Neural crest cell (in vitro differentiated cells): ENCODE data around the gene SPCS1. TPM values are rescaled to one million over a fixed set of nuclear protein-coding genes. Genes with fewer than 3 reads are reported as not detected.

Experiments used
- DNase-seq: peaks from one replicate; pipeline ENCODE4 v3.0.0; 2021; ENCODE audit warnings: low read depth, mixed read lengths, low spot score
- H3K27ac Mint-ChIP-seq: one replicate; pipeline ENCODE4 v1.8.0; 2021; ENCODE audit warnings: mild to moderate bottlenecking, mixed read lengths; ENCODE audit not compliant: unreplicated experiment
- H3K27me3 Mint-ChIP-seq: 2 replicates; pipeline ENCODE4 v1.8.0; 2021; ENCODE audit warnings: low read depth, mild to moderate bottlenecking, mixed read lengths
- H3K36me3 Mint-ChIP-seq: 2 replicates; pipeline ENCODE4 v1.8.0; 2021; ENCODE audit warnings: low read depth, mild to moderate bottlenecking, mixed read lengths
- H3K4me1 Mint-ChIP-seq: 2 replicates; pipeline ENCODE4 v1.8.0; 2021; ENCODE audit warnings: mixed read lengths
- H3K4me3 Mint-ChIP-seq: one replicate; pipeline ENCODE4 v1.8.0; 2021; ENCODE audit warnings: mild to moderate bottlenecking, mixed read lengths
- H3K9me3 Mint-ChIP-seq: 2 replicates; pipeline ENCODE4 v1.8.0; 2021; ENCODE audit warnings: mixed read lengths
- total RNA-seq: library from RNA; stranded (reverse); gene quantifications from 2 replicates; pipeline ENCODE4 v1.2.1, GENCODE V29; 2021
- TF ChIP-seq, protein P1 (sequence below): fragments of 200-600 bp; sonication (generic); conservative IDR thresholded peaks from 2 replicates; pipeline ENCODE4 v1.5.0; 2021; ENCODE audit warnings: antibody characterized with exemption, mild to moderate bottlenecking

The SPCS1 gene
- total RNA-seq, 1 donor from 2014 or later = 101 TPM

DNA sequence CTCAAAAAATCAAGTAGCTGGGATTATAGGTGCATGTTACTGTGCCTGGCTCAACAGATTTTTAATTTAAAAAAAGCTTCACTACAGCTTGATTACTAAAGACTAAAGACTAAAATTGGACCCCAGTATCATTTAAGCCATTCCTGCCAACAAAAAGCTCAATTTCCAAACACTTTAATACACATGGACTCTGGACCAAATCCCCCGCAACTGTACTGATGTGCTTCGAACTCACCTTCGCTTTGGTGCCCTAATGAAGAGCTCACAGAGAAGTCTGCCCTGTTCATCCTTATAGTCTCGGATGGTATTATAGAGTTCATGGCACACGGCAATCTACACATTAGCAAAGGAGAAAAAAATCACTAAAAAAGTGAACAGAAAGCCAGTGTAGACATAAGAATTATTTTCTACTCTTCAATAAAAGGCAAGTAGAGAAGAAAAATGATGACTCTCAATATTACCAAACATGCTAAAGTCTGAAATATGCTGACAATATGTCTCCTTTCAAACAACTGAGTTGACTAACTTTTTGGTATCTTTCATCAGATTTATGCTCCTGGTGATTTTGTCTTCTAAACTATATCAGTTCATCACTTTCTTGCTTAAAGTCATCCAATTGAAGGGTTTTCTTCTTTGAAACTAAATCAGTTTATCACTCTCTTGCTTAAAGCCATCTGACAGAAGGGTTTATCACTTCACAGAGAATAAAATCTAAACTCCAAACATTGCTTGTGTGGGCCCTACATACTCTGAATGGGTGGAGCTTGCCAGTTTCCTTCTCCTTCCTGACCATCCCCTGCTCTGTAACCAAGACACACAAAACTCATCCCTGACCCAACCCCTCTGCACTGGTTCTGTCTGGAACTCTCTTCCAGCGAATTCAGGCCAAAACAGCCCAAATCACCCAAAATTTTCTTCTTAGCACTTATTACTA lies 27.4 kb upstream of the SPCS1 start:
- peaks cover 20% of the 10 kb centered on the region for H3K4me1 Mint-ChIP-seq
- TF ChIP-seq, protein P1, sequence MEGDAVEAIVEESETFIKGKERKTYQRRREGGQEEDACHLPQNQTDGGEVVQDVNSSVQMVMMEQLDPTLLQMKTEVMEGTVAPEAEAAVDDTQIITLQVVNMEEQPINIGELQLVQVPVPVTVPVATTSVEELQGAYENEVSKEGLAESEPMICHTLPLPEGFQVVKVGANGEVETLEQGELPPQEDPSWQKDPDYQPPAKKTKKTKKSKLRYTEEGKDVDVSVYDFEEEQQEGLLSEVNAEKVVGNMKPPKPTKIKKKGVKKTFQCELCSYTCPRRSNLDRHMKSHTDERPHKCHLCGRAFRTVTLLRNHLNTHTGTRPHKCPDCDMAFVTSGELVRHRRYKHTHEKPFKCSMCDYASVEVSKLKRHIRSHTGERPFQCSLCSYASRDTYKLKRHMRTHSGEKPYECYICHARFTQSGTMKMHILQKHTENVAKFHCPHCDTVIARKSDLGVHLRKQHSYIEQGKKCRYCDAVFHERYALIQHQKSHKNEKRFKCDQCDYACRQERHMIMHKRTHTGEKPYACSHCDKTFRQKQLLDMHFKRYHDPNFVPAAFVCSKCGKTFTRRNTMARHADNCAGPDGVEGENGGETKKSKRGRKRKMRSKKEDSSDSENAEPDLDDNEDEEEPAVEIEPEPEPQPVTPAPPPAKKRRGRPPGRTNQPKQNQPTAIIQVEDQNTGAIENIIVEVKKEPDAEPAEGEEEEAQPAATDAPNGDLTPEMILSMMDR = no peak
- DNase-seq = no peak
- H3K27ac Mint-ChIP-seq = no peak overlapping the region
- no peaks in the 10 kb centered on the region for H3K9me3 Mint-ChIP-seq
- H3K36me3 Mint-ChIP-seq = peaks cover 23% of the 10 kb centered on the region
- no peak overlapping the region for H3K4me3 Mint-ChIP-seq
- H3K27me3 Mint-ChIP-seq = no peaks in the 10 kb centered on the region

DNA sequence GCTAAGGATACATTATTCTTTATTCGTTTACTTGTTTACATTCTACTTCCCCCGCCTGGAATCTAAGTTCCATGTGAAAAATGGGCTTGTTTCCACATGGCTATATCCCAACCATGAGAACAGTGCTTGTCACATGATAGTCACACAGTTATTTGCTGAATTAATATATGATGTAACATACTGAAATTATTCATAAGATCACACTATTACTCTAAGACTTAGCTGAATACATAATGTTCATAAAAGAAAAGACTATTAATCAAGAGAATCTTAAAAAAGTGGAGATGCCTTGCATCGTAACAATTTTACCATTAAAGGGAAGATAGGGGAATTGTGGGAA lies 26.7 kb upstream of the SPCS1 start:
- DNase-seq = no peak
- Mint-ChIP-seq H3K9me3 (no peaks in the 10 kb centered on the region), H3K27me3 (no peaks in the 10 kb centered on the region), H3K27ac (no peak overlapping the region), H3K36me3 (peaks cover 23% of the 10 kb centered on the region), H3K4me1 (peaks cover 25% of the 10 kb centered on the region), H3K4me3 (no peak overlapping the region)
- TF ChIP-seq, protein P1 = no peak

DNA sequence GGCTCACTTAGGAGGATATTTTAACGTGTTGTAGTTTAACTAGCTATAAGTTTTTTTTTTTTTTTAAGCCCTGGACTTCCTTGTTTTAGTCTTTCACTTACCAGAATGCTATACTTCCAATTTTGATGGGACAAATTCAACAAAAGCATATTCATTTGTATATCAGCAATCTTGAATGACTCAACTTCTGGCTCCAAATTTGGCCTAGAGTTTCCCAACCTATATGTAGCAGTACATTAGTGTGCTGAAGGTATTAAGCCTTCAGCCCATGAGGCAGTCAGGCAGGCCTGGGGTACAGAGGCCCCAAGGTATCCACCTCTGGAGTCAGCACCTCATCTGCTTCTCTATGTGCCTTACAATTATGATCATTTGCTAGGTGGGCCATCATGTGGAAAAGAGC lies 26.1 kb upstream of the SPCS1 start:
- no peak for DNase-seq
- Mint-ChIP-seq H3K27me3 (no peaks in the 10 kb centered on the region), H3K36me3 (peaks cover 23% of the 10 kb centered on the region), H3K4me1 (peaks cover 31% of the 10 kb centered on the region), H3K27ac (no peak overlapping the region), H3K4me3 (peak overlapping the region; percentile 67), H3K9me3 (no peaks in the 10 kb centered on the region)
- TF ChIP-seq, protein P1 = no peak

DNA sequence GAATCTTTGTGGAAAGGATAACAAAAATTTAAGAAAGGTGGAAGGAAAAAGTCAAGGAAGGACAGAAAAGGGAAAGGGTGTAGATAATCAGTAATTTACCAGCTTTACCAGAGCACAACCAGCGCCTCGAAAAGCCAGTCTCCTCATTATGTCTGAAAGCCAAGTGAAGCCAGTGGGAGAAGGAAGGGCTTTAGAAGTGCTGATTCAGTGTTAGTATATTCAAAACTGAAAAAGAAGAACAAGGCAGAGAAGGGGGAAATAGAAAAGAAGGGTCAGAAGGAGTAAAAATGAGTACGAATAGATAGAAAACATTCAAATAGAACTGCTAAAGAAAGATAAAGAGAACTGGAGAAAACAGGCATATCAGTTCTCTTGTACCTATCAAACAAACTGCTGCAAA lies 24.3 kb upstream of the SPCS1 start:
- H3K27me3 Mint-ChIP-seq = no peaks in the 10 kb centered on the region
- no peak overlapping the region for H3K27ac Mint-ChIP-seq
- H3K4me3 Mint-ChIP-seq = peak overlapping the region; percentile 65

DNA sequence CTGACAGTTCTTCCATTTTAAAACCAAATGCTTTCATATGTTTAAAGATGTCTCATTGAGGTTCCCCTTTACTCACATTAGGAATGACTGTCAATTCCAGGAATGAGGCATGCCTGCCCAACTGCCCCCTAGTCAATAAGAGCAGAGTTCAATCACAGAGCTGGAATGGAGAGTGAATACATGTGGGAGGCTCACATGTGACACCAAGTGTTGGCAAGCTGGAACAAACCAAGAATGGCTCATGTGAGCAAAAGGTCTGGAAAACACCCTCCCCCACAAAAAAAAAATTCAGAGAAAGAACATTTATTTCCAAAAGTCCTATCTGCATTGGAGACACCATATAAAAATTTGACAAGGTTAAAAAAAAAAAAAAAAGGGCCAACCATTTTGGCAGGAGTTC lies 23.9 kb upstream of the SPCS1 start:
- Mint-ChIP-seq H3K9me3 (no peaks in the 10 kb centered on the region), H3K27ac (no peak overlapping the region), H3K4me3 (peak overlapping the region; percentile 65), H3K27me3 (no peaks in the 10 kb centered on the region), H3K36me3 (peaks cover 17% of the 10 kb centered on the region), H3K4me1 (peaks cover 50% of the 10 kb centered on the region)
- DNase-seq = no peak
- TF ChIP-seq, protein P1 = no peak

More for the DNA sequence above, 24.3 kb upstream of the SPCS1 start:
- DNase-seq = no peak
- peaks cover 21% of the 10 kb centered on the region for H3K36me3 Mint-ChIP-seq
- H3K4me1 Mint-ChIP-seq = peaks cover 46% of the 10 kb centered on the region
- H3K9me3 Mint-ChIP-seq = no peaks in the 10 kb centered on the region
- TF ChIP-seq, protein P1 = no peak
